EL (cell line): ENCODE measurements around the gene SMIM22.
"Not testable (repeated sequence)": the region's sequence is repeated elsewhere in the genome, so short reads cannot be mapped to it uniquely, and the experiment has no call there.

Source experiments
- DNase-seq: peaks from one replicate; pipeline ENCODE4 v3.0.0-alpha.2; 2016

SMIM22 gene

DNA sequence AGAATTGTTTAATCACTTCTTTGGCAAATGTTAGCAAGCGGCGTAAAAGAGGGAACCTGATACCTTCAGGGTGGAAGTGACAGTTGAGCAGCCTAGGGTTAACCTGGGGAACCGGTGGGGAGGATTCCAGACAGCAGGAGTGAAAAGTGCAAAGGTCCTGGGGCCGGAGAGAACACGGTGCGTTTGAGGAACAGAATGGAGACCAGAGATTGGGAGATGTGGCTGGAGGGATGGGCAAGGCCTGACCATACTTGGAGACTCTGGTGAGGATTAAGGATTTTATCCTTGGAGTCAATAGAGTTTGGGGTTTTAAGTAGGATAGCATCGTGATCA, 25.9 kb upstream of the SMIM22 start:
- no peak for DNase-seq

DNA sequence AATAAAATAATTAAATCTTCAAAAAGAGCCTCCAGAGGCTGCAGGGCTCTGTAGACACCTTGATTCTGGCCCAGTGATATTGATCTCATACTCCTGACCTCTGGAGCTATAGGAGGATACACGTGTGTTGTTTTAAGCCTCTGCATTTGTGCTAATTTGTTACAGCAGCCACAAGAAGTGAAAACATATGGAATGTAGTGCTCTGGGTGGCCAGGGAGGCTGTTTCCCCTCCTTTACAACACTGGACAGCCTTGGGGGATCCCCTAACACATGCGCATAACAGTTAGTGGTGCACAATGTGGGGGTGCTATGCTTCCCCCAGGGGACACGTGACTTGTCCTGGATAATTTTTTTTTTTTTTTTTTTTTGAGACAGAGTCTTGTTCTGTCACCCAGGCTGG, 23.5 kb upstream of the SMIM22 start:
- DNase-seq: no peak

DNA sequence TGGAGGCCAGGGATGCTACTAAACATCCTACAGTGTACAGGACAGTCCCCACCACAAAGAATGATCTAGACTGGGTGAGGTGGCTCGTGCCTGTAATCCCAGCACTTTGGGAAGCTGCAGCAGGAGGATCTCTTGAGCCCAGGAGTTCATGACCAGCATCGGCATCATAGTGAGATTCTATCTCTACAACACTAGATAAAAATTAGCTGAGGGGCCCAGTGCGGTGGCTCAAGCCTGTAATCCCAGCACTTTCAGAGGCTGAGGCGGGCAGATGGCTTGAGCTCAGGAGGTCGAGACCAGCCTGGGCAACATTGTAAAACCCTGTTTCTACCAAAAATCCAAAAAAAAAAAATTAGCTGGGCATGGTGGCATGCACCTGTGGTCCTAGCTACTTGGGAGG, 22.8 kb upstream of the SMIM22 start:
- no peak for DNase-seq

DNA sequence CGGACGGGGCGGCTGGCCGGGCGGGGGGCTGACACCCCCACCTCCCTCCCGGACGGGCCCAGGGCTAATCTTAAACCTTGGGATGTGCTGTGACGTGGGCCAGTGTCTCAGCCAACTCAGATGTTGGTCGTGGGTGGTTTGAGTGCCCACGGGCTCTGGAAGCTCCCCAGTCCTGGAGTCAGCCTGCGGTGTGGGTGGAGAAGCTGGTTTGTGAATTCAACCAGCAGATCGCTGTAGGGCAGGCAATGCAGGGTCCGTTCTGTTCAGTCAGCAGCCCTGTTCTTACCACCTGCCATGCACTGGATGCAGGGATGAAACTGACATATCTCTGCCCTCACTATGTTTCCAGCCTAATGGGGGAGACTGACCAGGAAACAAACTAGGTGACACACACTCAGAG, 20.2 kb upstream of the SMIM22 start:
- DNase-seq: no peak

DNA sequence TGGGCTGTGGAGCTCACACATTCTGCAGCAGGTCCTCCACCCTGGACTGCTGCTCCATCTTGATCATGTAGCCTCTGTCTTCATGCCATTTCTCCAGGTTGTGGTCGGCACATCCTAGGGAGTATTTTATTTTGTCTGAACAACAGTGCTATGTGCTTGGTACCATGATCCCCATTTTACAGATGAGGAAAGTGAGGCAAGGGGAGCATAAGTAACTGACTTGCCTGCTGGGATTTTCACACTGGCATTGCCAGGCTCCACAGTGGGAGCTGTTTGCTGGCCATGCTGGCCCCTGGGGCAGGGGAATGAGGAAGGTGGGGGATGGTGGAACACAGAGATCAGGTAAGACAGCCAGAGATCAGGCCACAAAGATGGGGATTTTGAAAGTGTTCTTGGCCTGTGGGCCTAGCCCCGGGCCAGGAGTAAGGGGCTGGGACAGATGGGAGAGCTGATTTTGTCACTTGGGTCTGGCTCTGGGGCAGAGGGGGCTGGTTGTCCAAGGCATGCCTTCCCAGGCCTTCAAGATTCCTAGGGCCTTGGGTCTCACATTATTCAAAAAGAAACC, 18.9 kb upstream of the SMIM22 start:
- no peak for DNase-seq

DNA sequence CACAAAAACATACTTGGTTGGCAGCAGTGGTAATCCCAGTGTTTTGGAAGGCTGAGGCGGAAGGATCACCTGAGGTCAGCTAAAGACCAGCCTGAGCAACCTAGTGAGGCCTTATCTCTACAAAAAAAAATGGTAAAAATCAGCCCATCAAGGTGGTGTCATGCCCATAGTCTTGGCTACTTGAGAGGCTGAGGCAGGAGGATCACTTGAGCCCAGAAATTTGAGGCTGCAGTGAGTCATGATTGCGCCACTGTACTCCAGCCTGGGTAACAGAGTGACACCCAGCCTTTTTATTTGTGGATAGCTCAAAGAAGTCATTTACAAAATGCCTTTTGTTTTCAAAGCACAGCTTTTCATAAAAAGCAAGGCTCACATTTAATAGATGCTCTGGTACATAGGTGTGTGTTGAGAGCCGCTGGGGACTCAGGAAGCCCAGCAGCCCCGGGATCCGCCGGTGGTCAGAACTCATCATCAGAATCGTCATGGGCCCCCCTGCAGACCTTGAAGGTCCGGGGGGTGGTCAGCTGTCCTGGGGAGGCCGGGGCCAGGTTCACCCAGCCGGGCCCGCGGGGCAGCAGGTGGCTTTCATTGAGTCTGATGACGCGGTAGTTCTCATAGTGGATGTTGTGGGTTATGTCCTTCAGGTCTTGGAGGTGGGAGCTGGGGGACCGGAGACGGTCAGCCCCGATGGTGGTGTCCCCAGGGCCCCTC, 17.7 kb upstream of the SMIM22 start:
- DNase-seq: no peak

DNA sequence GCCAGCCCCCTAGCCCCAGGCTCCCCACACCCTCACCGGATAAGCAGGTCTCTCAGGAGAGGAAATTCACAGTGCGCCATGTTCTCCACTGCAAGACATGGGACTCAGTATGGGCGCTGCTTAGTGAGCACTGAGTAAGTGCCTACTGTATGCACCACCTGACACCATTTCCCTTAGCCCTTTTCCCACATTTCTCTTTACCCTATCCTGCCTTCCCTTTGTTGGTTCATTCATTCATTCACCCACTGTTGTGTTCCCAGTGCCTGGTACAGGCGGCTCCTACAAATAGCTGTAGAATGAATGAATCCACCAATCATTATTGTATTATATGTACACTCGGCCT, 17.1 kb upstream of the SMIM22 start:
- DNase-seq: no peak

DNA sequence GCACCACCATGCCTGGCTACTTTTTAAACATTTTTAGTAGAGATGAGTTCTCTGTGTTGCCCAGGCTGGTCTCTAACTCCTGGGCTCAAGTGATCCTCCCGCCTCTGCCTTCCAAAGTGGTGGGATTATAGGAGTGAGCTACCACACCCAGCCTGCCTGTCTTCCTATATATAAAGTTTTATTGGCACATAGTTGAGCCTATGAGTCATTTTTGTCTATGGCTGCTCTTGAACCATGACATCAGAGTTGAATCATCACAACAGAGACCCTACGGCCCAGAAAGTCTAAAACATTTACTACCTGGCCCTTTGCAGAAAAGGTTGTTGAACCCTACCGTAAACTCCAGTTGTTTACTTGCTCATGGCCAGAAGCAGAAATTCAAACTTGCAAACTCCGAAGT, 14.9 kb upstream of the SMIM22 start:
- DNase-seq: peak; percentile 45

DNA sequence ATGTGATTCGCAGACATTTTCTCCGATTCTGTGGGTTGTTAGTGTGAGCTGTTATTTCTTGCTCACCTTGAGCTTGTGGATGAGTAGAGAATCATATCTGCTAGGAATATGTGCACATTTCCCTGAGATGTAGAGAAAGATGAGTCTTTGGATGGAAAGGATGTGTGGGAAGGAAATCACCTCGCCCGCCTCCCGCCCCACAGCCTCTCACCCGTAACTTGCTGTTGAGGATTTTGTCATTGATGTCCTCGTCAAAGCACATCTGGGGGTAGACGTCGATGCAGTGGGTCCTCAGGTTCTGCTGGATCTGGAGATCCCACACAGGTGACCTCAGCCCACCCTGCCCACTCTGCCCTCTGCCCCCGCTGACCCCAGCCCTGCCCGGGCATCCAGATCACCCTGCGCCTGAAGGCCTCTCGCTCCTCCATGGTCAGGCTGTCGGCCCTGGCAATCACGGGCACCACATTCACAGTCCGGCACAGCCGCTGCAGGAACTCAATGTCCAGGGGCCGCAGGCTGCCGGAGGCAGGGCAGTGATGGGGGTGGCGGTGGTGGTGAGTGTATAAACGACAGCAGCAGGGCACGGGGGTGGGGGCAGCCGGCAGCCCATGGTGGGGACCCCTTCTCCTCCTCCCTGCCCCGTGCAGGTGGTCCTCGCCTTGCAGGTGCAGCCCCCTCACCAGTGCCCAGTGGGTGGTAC, 11.8 kb upstream of the SMIM22 start:
- DNase-seq: no peak

DNA sequence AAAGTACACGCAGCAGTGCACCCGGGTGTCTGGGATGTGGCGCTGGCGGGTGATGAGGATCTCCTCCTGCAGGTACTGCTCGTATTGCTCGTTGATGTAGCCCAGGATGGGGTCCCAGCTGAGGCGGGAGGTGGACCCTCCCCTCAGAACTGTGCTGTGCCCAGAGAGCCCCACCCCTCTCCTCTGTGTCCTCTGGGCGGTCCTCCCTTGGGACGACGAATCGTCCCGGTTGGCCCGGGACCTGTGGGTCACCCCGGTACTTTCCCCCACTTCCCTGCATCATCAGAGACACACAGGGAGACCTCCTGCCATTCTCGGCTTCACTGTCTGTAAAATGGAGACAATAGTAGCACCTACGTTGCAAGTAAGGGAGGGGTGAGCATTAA, 11.2 kb upstream of the SMIM22 start:
- DNase-seq: no peak

DNA sequence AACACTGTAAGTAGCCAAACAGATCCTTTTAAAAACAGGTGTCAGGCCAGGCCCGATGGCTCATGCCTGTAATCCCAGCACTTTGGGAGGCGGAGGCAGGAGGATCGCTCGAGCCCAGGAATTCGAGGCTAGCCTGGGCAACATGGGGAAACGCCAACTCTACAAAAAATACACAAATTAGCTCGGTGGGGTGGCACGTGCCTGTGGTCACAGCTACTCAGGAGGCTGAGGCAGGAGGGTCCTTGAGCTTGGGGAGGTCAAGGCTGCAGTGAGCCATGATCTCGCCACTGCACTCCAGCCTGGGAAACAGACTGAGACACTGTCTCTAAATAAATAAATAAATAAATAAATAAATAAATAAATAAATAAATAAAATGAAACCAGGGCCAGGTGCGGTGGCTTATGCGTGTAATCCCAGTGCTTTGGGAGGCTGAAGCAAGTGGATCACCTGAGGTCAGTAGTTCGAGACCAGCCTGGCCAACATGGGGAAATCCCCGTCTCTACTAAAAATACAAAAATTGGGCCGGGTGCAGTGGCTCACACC, 10.7 kb upstream of the SMIM22 start:
- DNase-seq: not testable (repeated sequence)

DNA sequence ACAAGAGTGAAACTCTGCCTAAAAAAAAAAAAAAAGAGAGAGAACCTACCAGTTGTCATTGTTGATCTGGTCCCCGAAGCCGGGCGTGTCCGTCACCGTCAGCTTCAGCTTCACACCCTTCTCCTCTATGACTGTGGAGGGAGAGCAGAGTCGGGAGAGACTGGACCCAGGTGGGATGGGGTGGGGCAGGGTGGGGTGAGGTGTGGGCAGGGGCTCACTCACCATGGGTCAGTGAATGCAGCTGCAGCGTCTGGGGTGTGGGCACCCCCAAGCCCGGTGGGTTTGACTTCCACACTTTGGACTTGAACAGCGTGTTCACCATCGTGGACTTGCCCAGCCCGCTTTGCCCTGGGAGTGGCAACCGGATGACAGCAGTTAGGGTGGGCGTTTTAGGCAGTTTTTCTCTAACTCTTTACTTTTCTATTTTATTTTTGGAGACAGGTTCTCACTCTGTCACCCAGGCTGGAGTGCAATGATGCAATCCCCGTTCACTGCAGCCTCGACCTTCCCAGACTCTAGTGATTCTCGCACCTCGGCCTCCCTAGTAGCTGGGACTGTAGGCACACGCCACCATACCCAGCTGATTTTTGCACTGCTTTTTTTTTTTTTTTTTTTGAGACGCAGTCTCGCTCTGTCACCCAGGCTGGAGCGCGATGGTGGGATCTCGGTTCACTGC, 9.3 kb upstream of the SMIM22 start:
- no peak for DNase-seq

DNA sequence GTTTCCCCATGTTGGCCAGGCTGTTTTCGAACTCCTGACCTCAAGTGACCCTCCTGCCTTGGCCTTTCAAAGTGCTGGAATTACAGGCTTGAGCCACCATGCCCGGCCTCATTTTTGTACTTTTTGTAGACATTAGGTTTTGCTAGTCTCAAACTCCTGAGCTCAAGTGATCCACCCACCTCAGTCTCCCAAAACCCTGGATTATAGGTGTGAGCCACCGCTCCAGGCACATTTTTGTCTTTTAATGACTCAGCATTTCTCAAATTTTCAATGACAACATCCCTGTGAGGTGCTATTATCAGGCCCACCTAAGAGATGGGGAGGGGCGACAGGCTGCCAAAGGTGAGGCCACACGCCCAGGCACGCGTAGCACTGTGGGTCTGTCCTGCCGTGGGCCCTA, 8.1 kb upstream of the SMIM22 start:
- no peak for DNase-seq

DNA sequence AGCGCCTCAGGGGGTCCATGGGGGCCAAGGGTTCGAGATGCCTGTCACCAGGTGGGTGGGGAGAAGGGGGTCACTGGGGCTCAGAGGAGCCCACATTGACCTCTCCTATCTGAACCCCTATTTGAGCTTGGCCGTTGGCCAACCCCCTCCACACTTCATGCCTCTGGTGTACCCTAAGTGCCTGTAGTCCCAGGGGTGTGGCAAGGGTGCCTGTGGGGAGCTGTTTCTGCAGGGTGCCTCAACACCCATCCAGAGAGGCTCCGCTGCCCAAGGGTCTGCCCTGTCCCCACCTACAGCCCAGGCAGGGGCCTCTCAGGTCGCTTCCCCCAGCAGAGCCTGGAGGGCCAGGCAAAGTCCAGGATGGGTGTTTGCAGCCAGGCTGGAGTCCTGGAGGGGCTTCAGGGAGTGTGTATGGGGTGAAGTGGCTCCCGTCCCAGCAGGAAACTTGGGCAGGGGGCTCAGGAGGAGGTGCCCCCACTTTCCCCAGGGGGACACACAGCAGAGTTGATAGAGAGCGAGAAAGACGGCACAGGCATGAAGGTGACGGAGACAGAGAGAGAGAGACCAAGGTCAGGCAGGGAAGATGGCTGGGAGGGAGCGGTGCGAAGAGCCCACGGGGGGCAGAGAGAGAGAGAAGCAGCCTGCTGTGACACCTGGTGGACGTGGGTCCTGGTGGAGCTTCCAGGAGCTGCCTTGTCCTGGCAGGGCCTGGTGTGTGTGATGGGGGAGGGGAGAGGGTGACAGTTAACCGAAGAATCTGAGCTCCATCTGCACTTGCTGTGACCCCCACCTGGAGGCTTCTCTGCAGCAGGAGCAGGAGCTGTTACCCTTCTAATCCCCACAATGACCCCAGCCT, 7.3 kb upstream of the SMIM22 start, which contains the start of gene SEPTIN12:
Gene SEPTIN12, minus strand, starts transcription at position 719 of the 856 bp plus-strand sequence. Its CDS starts 700 bp downstream, at position 19.
- DNase-seq: no peak

DNA sequence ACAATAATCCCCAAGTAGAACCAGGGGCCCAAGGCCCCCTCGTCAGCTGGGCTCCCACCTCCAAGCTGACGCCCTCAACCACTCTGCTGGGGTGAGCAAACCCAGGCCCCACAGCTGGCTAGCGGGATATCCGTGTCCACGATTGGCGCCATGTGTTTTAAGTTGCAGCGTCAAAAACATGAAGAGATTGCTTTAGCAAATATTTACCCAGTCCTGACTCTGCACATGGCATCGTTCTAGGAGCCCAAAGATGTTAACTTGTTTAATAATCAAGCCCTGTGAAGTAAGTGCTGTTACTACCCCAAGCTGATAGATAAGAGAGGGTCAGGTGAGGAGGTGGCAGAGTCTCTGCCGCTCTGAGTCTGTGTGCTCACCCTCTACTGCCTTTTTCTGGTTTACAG, 6.7 kb upstream of the SMIM22 start:
- DNase-seq: no peak

DNA sequence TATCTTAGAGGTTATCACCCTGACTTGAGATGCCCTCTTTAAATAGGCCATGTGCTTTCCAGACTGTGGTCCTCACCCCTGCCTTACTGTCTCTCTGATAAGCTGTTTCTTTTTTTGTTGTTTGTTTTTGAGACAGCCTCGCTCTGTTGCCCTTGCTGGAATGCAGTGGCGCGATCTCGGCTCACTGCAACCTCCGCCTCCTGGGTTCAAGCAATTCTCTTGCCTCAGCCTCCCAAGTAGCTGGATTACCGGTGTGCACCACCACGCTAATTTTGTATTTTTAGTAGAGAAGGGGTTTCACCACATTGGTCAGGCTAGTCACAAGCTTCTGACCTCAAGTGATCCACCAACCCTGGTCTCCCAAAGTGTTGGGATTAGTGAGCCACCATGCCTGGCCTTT, 6.3 kb upstream of the SMIM22 start:
- DNase-seq: no peak

DNA sequence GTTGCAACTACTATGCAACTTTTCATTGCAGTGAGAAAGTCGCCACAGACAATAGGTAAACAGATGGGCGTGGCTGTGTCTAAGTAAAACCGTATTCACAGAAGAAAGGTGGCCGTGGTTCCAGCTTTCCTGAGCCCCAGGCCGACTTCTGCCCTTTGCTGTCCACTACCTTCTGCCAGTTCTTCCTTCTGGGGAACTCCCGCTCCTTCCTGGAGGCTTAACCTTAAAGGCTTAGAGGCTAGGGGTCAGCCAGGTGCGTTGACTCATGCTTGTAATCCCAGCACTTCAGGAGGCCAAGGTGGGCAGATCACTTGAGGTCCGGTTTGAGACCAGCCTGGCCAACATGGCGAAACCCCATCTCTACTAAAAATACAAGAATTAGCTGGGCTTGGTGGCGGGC, 4.9 kb upstream of the SMIM22 start:
- no peak for DNase-seq

DNA sequence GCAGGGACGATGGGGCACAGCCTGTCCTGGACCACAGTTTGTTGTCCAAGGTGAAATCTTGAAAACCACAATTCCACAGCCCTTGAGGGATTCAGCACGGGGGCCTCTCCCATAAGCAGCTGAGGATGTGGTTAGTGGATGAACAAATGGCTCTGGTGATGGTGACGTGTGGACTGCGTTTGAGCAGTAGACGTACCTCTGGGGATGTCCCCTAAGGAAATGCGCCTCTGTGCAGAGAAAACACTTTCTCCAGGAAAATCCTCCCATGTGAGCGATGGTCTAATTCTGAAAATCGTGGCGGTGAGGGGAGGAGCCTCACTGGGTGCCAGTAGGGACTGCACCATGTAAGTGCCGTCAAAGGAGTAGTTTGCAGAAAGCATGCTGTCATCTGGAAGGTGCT, 4.3 kb upstream of the SMIM22 start:
- no peak for DNase-seq

DNA sequence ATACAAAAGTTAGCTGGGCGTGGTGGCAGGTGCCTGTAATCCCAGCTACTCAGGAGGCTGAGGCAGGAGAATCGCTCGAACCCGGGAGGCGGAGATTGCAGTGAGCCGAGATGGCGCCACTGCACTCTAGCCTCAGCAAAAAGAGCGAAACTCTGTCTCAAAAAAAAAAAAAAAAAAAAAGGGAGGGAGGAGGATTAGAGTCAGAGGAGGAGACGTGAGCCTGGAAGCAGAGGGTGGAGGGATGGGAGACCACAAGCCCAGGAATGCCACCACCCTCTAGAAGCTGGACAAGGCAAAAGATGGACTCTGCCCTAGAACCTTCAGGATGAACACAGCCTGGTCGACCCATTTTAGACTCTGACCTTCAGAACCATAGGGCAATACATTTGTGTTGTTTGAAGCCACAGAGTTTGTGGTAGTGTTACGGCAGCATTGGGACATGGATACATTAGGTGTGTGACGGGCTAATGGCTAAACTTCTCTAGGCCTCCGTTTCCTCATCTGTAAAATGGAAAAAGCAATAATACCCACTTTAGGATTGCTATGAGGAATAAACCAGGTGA, 2.1 kb upstream of the SMIM22 start:
- no peak for DNase-seq

DNA sequence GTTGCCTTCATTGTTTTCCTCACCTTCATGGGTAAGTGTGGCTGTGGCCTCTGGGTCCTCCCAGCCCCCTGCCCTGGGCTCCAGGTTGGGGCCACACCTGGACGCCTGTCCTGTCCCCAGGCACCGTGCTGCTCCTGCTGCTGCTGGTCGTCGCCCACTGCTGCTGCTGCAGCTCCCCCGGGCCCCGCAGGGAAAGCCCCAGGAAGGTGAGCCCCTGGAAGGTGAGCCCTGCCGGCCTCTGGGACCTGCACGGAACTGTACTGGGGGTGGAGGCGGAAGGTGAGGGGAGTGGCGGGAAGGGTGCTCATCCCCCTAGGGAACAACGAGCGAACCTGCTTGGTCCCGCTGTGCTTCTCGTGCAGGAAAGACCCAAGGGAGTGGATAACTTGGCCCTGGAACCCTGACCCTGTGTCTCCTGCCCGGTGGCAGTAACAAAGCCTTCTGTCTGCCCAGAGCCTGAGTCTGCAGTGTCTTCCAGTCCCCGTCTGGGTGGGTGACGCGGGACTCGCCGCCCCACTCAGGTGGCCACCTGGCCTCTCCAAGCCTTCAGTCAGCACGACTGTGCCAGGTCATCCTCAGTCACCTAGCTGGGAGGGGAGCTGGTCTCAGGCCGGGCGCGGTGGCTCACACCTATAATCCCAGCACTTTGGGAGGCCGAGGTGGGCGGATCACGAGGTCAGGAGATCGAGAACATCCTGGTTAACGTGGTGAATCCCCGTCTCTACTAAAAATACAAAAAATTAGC, 831 bp downstream of the SMIM22 start:
- DNase-seq: no peak

DNA sequence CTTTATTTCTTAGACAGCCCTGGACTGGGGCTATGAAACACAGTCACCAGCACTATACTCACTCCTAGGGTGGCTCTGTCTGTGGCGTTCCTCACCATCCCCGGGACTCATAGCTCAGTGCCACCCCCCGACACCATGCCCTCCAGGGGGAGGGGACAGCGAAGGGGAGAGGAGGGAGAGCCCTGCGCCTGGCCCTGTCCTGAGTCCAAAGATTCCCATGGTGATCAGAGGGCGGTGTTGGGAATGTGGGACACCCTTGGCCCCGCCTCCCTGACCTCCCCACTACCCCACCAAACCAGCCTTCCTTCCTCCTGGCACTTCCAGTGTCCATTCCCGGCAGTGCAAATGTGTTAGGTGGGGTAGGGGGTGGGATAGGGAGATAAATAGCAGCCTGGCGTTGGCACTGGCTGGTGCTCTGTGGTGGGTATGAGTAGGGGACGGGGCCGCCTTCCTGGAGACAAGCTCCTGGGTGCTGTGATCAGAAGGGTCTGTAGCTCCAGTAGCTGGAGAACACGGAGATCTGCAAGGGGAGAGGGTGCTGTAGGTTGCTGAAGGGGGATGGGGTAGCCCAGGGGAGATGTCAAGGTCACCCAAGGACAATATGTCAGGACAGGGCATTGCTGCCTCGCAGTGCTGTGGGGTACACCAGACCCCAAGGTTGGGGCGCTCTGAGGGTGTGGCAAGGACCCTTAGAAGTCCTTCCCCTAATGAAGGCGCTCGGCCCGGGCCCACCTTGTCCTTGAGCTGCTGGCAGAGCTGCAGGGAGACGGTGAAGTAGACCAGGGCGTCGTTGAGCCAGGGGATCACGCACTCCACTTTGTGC, 2.0 kb downstream of the SMIM22 start:
- no peak for DNase-seq
